ENCODE results near the gene RNF4.

The RNF4 gene

DNA sequence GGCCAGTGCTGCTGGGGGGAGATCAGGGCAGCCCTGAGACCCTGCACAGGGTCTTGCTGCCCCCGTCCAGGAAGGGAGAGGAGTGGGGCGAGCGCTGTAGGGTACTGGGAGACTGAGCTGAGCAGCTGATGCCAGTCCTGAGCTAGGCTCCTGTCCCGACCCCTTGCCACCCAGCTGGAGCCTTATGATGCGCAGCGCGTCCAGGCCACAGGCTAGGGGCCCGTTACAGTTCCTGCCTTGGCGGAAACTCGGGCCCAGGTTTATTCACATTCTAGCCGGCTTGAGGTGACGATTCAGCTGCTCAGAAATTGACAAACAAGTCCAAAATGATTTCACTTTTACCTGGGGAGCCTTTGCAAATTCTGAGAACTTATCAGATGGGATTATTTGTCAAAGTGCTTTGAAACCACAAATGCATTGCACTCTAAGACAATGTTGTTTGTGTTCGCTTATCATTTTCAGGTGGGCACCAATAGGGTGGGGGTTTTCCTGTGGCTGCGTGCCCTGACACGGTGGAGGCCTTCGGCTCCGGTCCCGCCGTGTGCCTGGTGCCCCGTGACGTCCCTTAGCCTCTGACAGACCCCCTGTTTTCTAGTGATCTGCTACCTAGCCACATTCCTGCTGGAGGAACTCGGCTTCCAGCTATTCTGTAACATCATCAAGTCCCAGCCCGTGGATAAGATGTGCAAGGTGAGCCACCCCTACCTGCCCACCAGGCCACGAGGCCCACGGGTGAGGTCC lies 31.3 kb upstream of the RNF4 start:
- H3K36me3 ChIP-seq (ENCODE audit: control insufficient read depth, insufficient read depth, low read length), result no peaks in the 10 kb centered on the region
- H3K4me1 ChIP-seq (ENCODE audit: control insufficient read depth, insufficient read depth, low read length, poor library complexity, severe bottlenecking), result peaks cover 6% of the 10 kb centered on the region
- H3K4me3 ChIP-seq (ENCODE audit: insufficient read depth, low read depth, low read length, poor library complexity, severe bottlenecking), result no peak overlapping the region
- H3K27me3 ChIP-seq (replicated peaks; ENCODE audit: control insufficient read depth, insufficient read depth, low read length, poor library complexity, severe bottlenecking), result no peaks in the 10 kb centered on the region
- no peaks in the 10 kb centered on the region for H3K9me3 ChIP-seq (ENCODE audit: control insufficient read depth, low read length)
- DNase-seq, result no peak
- no peak overlapping the region for H3K27ac ChIP-seq (ENCODE audit: insufficient read depth, low read length, poor library complexity, severe bottlenecking)

DNA sequence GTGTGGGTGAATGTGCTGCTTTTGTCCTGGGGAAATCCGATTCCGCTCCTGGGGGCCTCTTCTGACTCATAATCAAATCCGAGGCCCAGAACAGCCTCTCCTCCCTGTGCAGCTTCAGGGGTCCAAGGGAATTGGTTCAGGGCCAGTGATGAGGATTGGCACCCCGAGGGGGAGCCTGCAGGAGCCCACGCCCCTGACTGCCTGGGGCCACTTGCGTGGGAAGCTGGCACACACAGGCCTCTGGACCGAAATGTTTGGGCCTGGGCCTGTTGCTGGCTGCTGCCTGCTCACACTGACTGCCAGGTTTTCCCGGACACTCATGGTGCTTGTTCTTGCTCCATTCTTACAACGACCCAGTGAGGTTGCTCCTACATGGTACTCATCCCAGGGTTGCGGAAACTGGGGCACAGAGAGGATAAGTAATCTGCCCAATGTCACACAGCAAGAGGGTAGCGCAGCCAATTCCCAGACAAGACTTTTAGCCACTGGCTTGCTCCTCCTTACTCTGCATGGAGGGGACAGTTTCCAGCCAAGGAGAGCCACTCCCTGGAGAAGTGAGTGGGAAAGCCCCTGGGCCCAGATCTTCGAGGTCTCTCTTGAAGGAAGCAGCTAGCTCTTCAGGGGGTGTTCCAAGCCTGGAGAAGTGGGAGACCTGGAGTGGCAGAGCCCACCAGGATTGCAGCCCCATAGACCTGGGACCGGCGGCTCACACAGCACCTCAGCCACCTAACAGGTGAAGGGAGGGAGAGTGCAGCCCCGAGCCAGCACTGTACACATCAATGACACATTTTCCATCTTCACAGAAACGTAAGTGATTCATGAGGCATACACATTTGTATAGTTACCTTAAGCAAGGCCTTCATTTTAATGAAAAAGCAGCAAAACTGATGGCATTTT lies 29.8 kb upstream of the RNF4 start:
- no peaks in the 10 kb centered on the region for H3K27me3 ChIP-seq (replicated peaks; ENCODE audit: control insufficient read depth, insufficient read depth, low read length, poor library complexity, severe bottlenecking)
- DNase-seq, result no peak
- no peaks in the 10 kb centered on the region for H3K9me3 ChIP-seq (ENCODE audit: control insufficient read depth, low read length)
- H3K4me1 ChIP-seq (ENCODE audit: control insufficient read depth, insufficient read depth, low read length, poor library complexity, severe bottlenecking), result peaks cover 6% of the 10 kb centered on the region
- no peaks in the 10 kb centered on the region for H3K36me3 ChIP-seq (ENCODE audit: control insufficient read depth, insufficient read depth, low read length)
- H3K4me3 ChIP-seq (ENCODE audit: insufficient read depth, low read depth, low read length, poor library complexity, severe bottlenecking), result no peak overlapping the region
- no peak overlapping the region for H3K27ac ChIP-seq (ENCODE audit: insufficient read depth, low read length, poor library complexity, severe bottlenecking)

- no peak overlapping the region for H3K4me3 ChIP-seq (ENCODE audit: insufficient read depth, low read depth, low read length, poor library complexity, severe bottlenecking)
- no peaks in the 10 kb centered on the region for H3K27me3 ChIP-seq (replicated peaks; ENCODE audit: control insufficient read depth, insufficient read depth, low read length, poor library complexity, severe bottlenecking)
- peak; percentile 43 to 61 (median 50) for DNase-seq
- H3K9me3 ChIP-seq (ENCODE audit: control insufficient read depth, low read length), result no peaks in the 10 kb centered on the region
- peaks cover 6% of the 10 kb centered on the region for H3K4me1 ChIP-seq (ENCODE audit: control insufficient read depth, insufficient read depth, low read length, poor library complexity, severe bottlenecking)
- no peaks in the 10 kb centered on the region for H3K36me3 ChIP-seq (ENCODE audit: control insufficient read depth, insufficient read depth, low read length)
- H3K27ac ChIP-seq (ENCODE audit: insufficient read depth, low read length, poor library complexity, severe bottlenecking), result no peak overlapping the region
Measured at GRCh38 chr4:2441393-2442174, 27.3 kb upstream of the RNF4 start.

- Histone ChIP-seq H3K9me3 (ENCODE audit: control insufficient read depth, low read length) (no peaks in the 10 kb centered on the region), H3K27ac (ENCODE audit: insufficient read depth, low read length, poor library complexity, severe bottlenecking) (no peak overlapping the region), H3K36me3 (ENCODE audit: control insufficient read depth, insufficient read depth, low read length) (no peaks in the 10 kb centered on the region), H3K4me3 (ENCODE audit: insufficient read depth, low read depth, low read length, poor library complexity, severe bottlenecking) (no peak overlapping the region), H3K27me3 (replicated peaks; ENCODE audit: control insufficient read depth, insufficient read depth, low read length, poor library complexity, severe bottlenecking) (no peaks in the 10 kb centered on the region), H3K4me1 (ENCODE audit: control insufficient read depth, insufficient read depth, low read length, poor library complexity, severe bottlenecking) (peaks cover 6% of the 10 kb centered on the region)
- no peak for DNase-seq
Measured at GRCh38 chr4:2442175-2442993, 26.5 kb upstream of the RNF4 start.

DNA sequence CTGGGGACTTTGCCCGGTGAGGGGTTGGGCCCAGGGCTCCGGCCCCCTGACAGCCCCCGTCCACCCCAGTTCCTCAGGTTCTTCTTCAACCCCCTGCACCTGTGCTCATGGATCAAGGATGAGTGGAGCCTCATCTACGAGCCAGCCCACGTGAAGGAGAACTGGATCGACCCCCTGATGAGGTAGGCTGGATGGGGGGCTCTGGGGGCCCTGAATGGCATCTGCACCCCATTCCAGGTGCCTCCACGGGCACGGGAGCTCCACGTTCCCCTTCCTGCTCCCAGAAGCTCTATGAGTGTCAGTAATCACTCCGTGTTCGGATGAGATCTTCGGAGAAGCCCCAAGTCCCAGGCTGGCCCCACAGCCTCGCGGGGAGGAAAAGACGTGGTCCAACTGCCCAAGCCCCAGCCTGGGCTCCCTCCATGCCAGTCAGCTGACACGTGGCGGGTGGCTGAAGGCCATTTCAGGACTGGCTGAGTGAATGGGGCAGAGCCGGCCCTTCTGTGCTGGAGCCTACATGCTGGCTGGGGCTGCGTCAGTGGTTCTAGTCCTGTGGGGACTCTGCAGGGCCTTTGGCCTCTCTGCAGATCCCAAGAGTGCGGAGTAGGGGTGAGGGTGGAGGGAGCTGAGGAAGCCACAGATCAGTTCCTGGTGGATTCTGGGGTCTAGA lies 25.7 kb upstream of the RNF4 start:
- Histone ChIP-seq H3K4me3 (ENCODE audit: insufficient read depth, low read depth, low read length, poor library complexity, severe bottlenecking) (no peak overlapping the region), H3K27me3 (replicated peaks; ENCODE audit: control insufficient read depth, insufficient read depth, low read length, poor library complexity, severe bottlenecking) (no peaks in the 10 kb centered on the region), H3K27ac (ENCODE audit: insufficient read depth, low read length, poor library complexity, severe bottlenecking) (no peak overlapping the region), H3K4me1 (ENCODE audit: control insufficient read depth, insufficient read depth, low read length, poor library complexity, severe bottlenecking) (peaks cover 6% of the 10 kb centered on the region), H3K36me3 (ENCODE audit: control insufficient read depth, insufficient read depth, low read length) (no peaks in the 10 kb centered on the region), H3K9me3 (ENCODE audit: control insufficient read depth, low read length) (no peaks in the 10 kb centered on the region)
- no peak for DNase-seq

- no peaks in the 10 kb centered on the region for H3K36me3 ChIP-seq (ENCODE audit: control insufficient read depth, insufficient read depth, low read length)
- H3K4me1 ChIP-seq (ENCODE audit: control insufficient read depth, insufficient read depth, low read length, poor library complexity, severe bottlenecking), result peaks cover 6% of the 10 kb centered on the region
- H3K9me3 ChIP-seq (ENCODE audit: control insufficient read depth, low read length), result no peaks in the 10 kb centered on the region
- no peak overlapping the region for H3K4me3 ChIP-seq (ENCODE audit: insufficient read depth, low read depth, low read length, poor library complexity, severe bottlenecking)
- no peak overlapping the region for H3K27ac ChIP-seq (ENCODE audit: insufficient read depth, low read length, poor library complexity, severe bottlenecking)
- no peaks in the 10 kb centered on the region for H3K27me3 ChIP-seq (replicated peaks; ENCODE audit: control insufficient read depth, insufficient read depth, low read length, poor library complexity, severe bottlenecking)
- no peak for DNase-seq
Measured at GRCh38 chr4:2443956-2444740, 24.8 kb upstream of the RNF4 start.

DNA sequence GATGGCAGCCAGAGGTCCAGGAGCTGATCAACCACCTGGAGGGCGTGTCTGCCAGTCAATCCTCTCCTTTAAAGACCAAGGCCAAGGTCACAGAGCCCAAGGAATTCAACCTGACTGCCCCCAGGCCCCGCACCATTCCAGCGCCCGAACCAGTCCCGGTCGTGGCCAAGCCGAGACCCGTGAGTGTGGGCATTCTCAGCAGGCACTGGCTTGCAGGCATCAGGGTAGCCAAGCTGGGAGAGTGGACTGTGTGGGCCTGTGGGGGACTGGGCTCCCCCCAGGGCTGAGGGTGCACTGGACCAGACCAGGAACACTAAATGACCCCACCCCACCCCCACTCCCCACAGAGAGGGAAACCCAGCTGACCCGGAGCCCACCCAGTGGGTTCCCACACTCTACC lies 23.8 kb upstream of the RNF4 start:
- Histone ChIP-seq H3K27me3 (replicated peaks; ENCODE audit: control insufficient read depth, insufficient read depth, low read length, poor library complexity, severe bottlenecking) (no peaks in the 10 kb centered on the region), H3K27ac (ENCODE audit: insufficient read depth, low read length, poor library complexity, severe bottlenecking) (no peak overlapping the region), H3K4me3 (ENCODE audit: insufficient read depth, low read depth, low read length, poor library complexity, severe bottlenecking) (no peak overlapping the region), H3K36me3 (ENCODE audit: control insufficient read depth, insufficient read depth, low read length) (no peaks in the 10 kb centered on the region), H3K9me3 (ENCODE audit: control insufficient read depth, low read length) (no peaks in the 10 kb centered on the region), H3K4me1 (ENCODE audit: control insufficient read depth, insufficient read depth, low read length, poor library complexity, severe bottlenecking) (peaks cover 6% of the 10 kb centered on the region)
- DNase-seq, result no peak

- Histone ChIP-seq H3K36me3 (ENCODE audit: control insufficient read depth, insufficient read depth, low read length) (no peaks in the 10 kb centered on the region), H3K4me1 (ENCODE audit: control insufficient read depth, insufficient read depth, low read length, poor library complexity, severe bottlenecking) (peaks cover 6% of the 10 kb centered on the region), H3K27ac (ENCODE audit: insufficient read depth, low read length, poor library complexity, severe bottlenecking) (no peak overlapping the region), H3K27me3 (replicated peaks; ENCODE audit: control insufficient read depth, insufficient read depth, low read length, poor library complexity, severe bottlenecking) (no peaks in the 10 kb centered on the region), H3K9me3 (ENCODE audit: control insufficient read depth, low read length) (no peaks in the 10 kb centered on the region), H3K4me3 (ENCODE audit: insufficient read depth, low read depth, low read length, poor library complexity, severe bottlenecking) (no peak overlapping the region)
- DNase-seq, result no peak
Measured at GRCh38 chr4:2445571-2445970, 23.3 kb upstream of the RNF4 start.

All from effector memory CD4-positive, alpha-beta T cell (primary cell).